WTC11 (cell line): ENCODE results near the gene AGAP1. TPM values are rescaled to one million over a fixed set of nuclear protein-coding genes. Genes with fewer than 3 reads are reported as not detected.

ENCODE experiments used
- ATAC-seq: fragments of 200-7000 bp; cut with Tn5 transposase; 2 replicates; pipeline ENCODE4 v1.10.0; 2021; ENCODE audit warnings: mild to moderate bottlenecking, moderate library complexity
- CTCF ChIA-PET: fragments of 300-600 bp; sonication (Branson Sonifier 250); formaldehyde crosslinking; loops from one replicate; lab custom pipeline; 2021; ENCODE audit warnings: antibody characterized with exemption; lab: Charles Lee
- POLR2A ChIA-PET: fragments of 350-600 bp; sonication (Branson Sonifier 250); formaldehyde crosslinking; loops from one replicate; lab custom pipeline; 2021; ENCODE audit warnings: antibody characterized with exemption; lab: Charles Lee
- DNase-seq: peaks from one replicate; pipeline ENCODE4 v3.0.0; 2021; ENCODE audit warnings: low spot score
- H3K27ac Mint-ChIP-seq: 2 replicates; pipeline ENCODE4 v1.8.0; 2021; ENCODE audit warnings: mixed read lengths
- H3K27me3 Mint-ChIP-seq: 2 replicates; pipeline ENCODE4 v1.8.0; 2021; ENCODE audit warnings: low read depth, mild to moderate bottlenecking, moderate library complexity, mixed read lengths
- H3K36me3 Mint-ChIP-seq: 2 replicates; pipeline ENCODE4 v1.8.0; 2021; ENCODE audit warnings: mixed read lengths
- H3K4me1 Mint-ChIP-seq: 2 replicates; pipeline ENCODE4 v1.8.0; 2022; ENCODE audit warnings: mixed read lengths
- H3K4me3 Mint-ChIP-seq: 2 replicates; pipeline ENCODE4 v1.8.0; 2021; ENCODE audit warnings: mild to moderate bottlenecking, moderate library complexity, mixed read lengths
- H3K9me3 Mint-ChIP-seq: 2 replicates; pipeline ENCODE4 v1.8.0; 2021; ENCODE audit warnings: mixed read lengths
- AR ChIP-seq: fragments of 250-450 bp; sonication (Bioruptor Pico); IDR thresholded peaks from 2 replicates; pipeline ENCODE4 v1.9.0; 2021; ENCODE audit warnings: mild to moderate bottlenecking
- ATF1 ChIP-seq: sonication (generic); formaldehyde crosslinking; IDR thresholded peaks from 2 replicates; pipeline ENCODE4 v1.8.1; 2023; ENCODE audit warnings: mild to moderate bottlenecking, moderate library complexity, missing genetic modification reagents
- CTCF ChIP-seq: fragments of 200-600 bp; IDR thresholded peaks from 2 replicates; pipeline ENCODE4 v1.8.0; 2022; ENCODE audit warnings: antibody characterized with exemption
- E2F4 ChIP-seq: sonication (generic); formaldehyde crosslinking; IDR thresholded peaks from 2 replicates; pipeline ENCODE4 v1.8.1; 2022; ENCODE audit warnings: low read depth, mild to moderate bottlenecking, moderate library complexity, missing genetic modification reagents, borderline replicate concordance
- E2F5 ChIP-seq: sonication (generic); formaldehyde crosslinking; IDR thresholded peaks from 2 replicates; pipeline ENCODE4 v1.8.1; 2022; ENCODE audit warnings: mild to moderate bottlenecking, moderate library complexity, missing genetic modification reagents
- FOXP4 ChIP-seq: sonication (generic); formaldehyde crosslinking; IDR thresholded peaks from 2 replicates; pipeline ENCODE4 v1.8.0; 2022; ENCODE audit warnings: mild to moderate bottlenecking, missing genetic modification reagents
- MAX ChIP-seq: sonication (generic); formaldehyde crosslinking; IDR thresholded peaks from 2 replicates; pipeline ENCODE4 v1.8.0; 2022; ENCODE audit warnings: mild to moderate bottlenecking, missing genetic modification reagents
- MYBL2 ChIP-seq: sonication (generic); formaldehyde crosslinking; IDR thresholded peaks from 2 replicates; pipeline ENCODE4 v1.8.1; 2023; ENCODE audit warnings: mild to moderate bottlenecking, moderate library complexity, missing genetic modification reagents
- NFATC4 ChIP-seq: fragments of 250-450 bp; sonication (Bioruptor Pico); IDR thresholded peaks from 2 replicates; pipeline ENCODE4 v1.9.0; 2021; ENCODE audit warnings: mild to moderate bottlenecking
- NR1H2 ChIP-seq: sonication (generic); formaldehyde crosslinking; IDR thresholded peaks from 2 replicates; pipeline ENCODE4 v1.9.0; 2021; ENCODE audit warnings: mild to moderate bottlenecking, moderate library complexity, missing genetic modification reagents
- OVOL2 ChIP-seq: fragments of 250-450 bp; sonication (Bioruptor Pico); IDR thresholded peaks from 2 replicates; pipeline ENCODE4 v1.9.0; 2021; ENCODE audit warnings: mild to moderate bottlenecking, borderline replicate concordance
- TP53 ChIP-seq: sonication (generic); formaldehyde crosslinking; IDR thresholded peaks from 2 replicates; pipeline ENCODE4 v1.8.1; 2023; ENCODE audit warnings: mild to moderate bottlenecking, missing genetic modification reagents
- ZBTB43 ChIP-seq: sonication (generic); formaldehyde crosslinking; IDR thresholded peaks from 2 replicates; pipeline ENCODE4 v1.8.1; 2023; ENCODE audit warnings: mild to moderate bottlenecking, missing genetic modification reagents
- ZNF219 ChIP-seq: sonication (generic); formaldehyde crosslinking; IDR thresholded peaks from 2 replicates; pipeline ENCODE4 v1.8.0; 2023; ENCODE audit warnings: missing genetic modification reagents, mild to moderate bottlenecking, borderline replicate concordance
- ZNF232 ChIP-seq: sonication (generic); formaldehyde crosslinking; IDR thresholded peaks from 2 replicates; pipeline ENCODE4 v1.8.0; 2022; ENCODE audit warnings: mild to moderate bottlenecking, missing genetic modification reagents
- ZNF281 ChIP-seq: sonication (generic); formaldehyde crosslinking; IDR thresholded peaks from 2 replicates; pipeline ENCODE4 v1.8.0; 2023; ENCODE audit warnings: mild to moderate bottlenecking, missing genetic modification reagents
- ZNF512 ChIP-seq: sonication (generic); formaldehyde crosslinking; IDR thresholded peaks from 2 replicates; pipeline ENCODE4 v1.8.1; 2022; ENCODE audit warnings: missing genetic modification reagents, borderline replicate concordance
- total RNA-seq: library from RNA; stranded (reverse); gene quantifications from 3 replicates; pipeline ENCODE4 v1.2.3, GENCODE V29; 2021

Gene AGAP1
- total RNA-seq, 1 experiment from 2014 or later: 49.3 TPM

GRCh38 chr2:236123716-236124115 is 629.9 kb downstream of the AGAP1 start:
- H3K27ac Mint-ChIP-seq: no peak overlapping the region
- POLR2A ChIA-PET: interaction anchor here (0.5 kb wide), 1 partner anchor 55 kb away, joined by 3 read pairs; no protein-coding TSS in a partner anchor
- H3K9me3 Mint-ChIP-seq: no peaks in the 10 kb centered on the region
- H3K36me3 Mint-ChIP-seq: peaks cover 20% of the 10 kb centered on the region
- peaks cover 37% of the 10 kb centered on the region for H3K4me1 Mint-ChIP-seq
- CTCF ChIA-PET: interaction anchor here (0.6 to 0.8 kb wide), 2 partner anchors 19 to 378 kb away, joined by 3 read pairs; no protein-coding TSS in a partner anchor
- TF ChIP-seq ZNF512 (CRISPR knock-in tag): no peak
- TF ChIP-seq E2F5 (CRISPR knock-in tag): no peak
- no peak for TF ChIP-seq ATF1
- no peak for TF ChIP-seq MAX (CRISPR knock-in tag)
- no peak for TF ChIP-seq MYBL2 (CRISPR knock-in tag)
- TF ChIP-seq CTCF: no peak
- no peak for TF ChIP-seq ZNF232 (CRISPR knock-in tag)
- TF ChIP-seq ZNF281 (CRISPR knock-in tag): no peak
- no peak for TF ChIP-seq NR1H2 (CRISPR knock-in tag)
- no peak for TF ChIP-seq ZNF219 (CRISPR knock-in tag)
- TF ChIP-seq OVOL2 (CRISPR knock-in tag): no peak
- TF ChIP-seq ZBTB43: no peak
- TF ChIP-seq NFATC4 (CRISPR knock-in tag): no peak
- TF ChIP-seq E2F4: no peak
- TF ChIP-seq TP53 (CRISPR knock-in tag): no peak
- no peak for TF ChIP-seq AR (CRISPR knock-in tag)
- no peak for TF ChIP-seq FOXP4
- H3K4me3 Mint-ChIP-seq: no peak overlapping the region
- H3K27me3 Mint-ChIP-seq: peaks cover 7% of the 10 kb centered on the region; the same call in 1 of the 2 replicates
- DNase-seq (no peak), ATAC-seq (no peak)
